H1 (cell line): ENCODE measurements around the gene CRB2. TPM values are rescaled to one million over a fixed set of nuclear protein-coding genes. Genes with fewer than 3 reads are reported as not detected.

Experiments
- CTCF ChIA-PET: fragments of 300-600 bp; sonication (Branson Sonifier 250); formaldehyde crosslinking; loops from one replicate; lab custom pipeline; 2021; ENCODE audit not compliant: partially characterized antibody; lab: Charles Lee
- POLR2A ChIA-PET: fragments of 300-600 bp; sonication (Branson Sonifier 250); formaldehyde crosslinking; loops from one replicate; lab custom pipeline; 2021; ENCODE audit warnings: inconsistent platforms; ENCODE audit not compliant: partially characterized antibody; lab: Charles Lee
- DNase-seq, 2 experiments: peaks; one replicate each; pipeline versions ENCODE4 v3.0.0 to v3.0.0-alpha.2; 2010 to 2022; ENCODE audit warnings: low spot score in 2 of 2, low read depth in 1 of 2, mixed read lengths in 1 of 2
- FAIRE-seq: peaks from 2 replicates; lab custom pipeline; 2011; peaks lifted over from hg19 to GRCh38; lab: Jason Lieb, UNC
- H2AFZ ChIP-seq: 2 replicates; pipeline ENCODE4 v1.8.1; 2012; ENCODE audit warnings: low read length, inconsistent platforms
- H2AK5ac ChIP-seq: 2 replicates; pipeline ENCODE4 v1.6.1; 2013; ENCODE audit warnings: low read depth, low read length
- H2BK120ac ChIP-seq: replicated peaks from 2 replicates; pipeline ENCODE3; 2013; ENCODE audit warnings: low read depth, low read length, inconsistent platforms
- H2BK12ac ChIP-seq: 2 replicates; pipeline ENCODE4 v1.6.1; 2013; ENCODE audit warnings: low read depth, low read length
- H2BK15ac ChIP-seq: 2 replicates; pipeline ENCODE4 v1.6.1; 2013; ENCODE audit warnings: low read length
- H2BK20ac ChIP-seq: 2 replicates; pipeline ENCODE4 v1.6.1; 2013; ENCODE audit warnings: low read length
- H2BK5ac ChIP-seq: 2 replicates; pipeline ENCODE4 v1.6.1; 2013; ENCODE audit warnings: low read depth, low read length
- H3K14ac ChIP-seq: 2 replicates; pipeline ENCODE4 v1.6.1; 2013; ENCODE audit warnings: inconsistent platforms; ENCODE audit not compliant: insufficient read length
- H3K18ac ChIP-seq: 2 replicates; pipeline ENCODE4 v1.6.1; 2013; ENCODE audit warnings: low read length; ENCODE audit errors: extremely low read depth
- H3K23ac ChIP-seq: 2 replicates; pipeline ENCODE4 v1.6.1; 2013; ENCODE audit warnings: inconsistent platforms; ENCODE audit not compliant: insufficient read length
- H3K23me2 ChIP-seq: 2 replicates; pipeline ENCODE4 v1.6.1; 2013; ENCODE audit warnings: low read depth, low read length
- H3K27ac ChIP-seq: 2 replicates; pipeline ENCODE4 v1.6.1; 2011; ENCODE audit warnings: low read depth, low read length, inconsistent platforms
- H3K27me3 ChIP-seq, 4 experiments: replicated peaks in 1 of 4; 1 replicate in 1 of 4; 2 replicates in 3 of 4; pipeline versions ENCODE4 v1.6.1 to v1.8.1; 2011 to 2013; ENCODE audit warnings: low read length in 3 of 4, mild to moderate bottlenecking in 3 of 4, inconsistent platforms in 2 of 4, mixed read lengths in 2 of 4, moderate library complexity in 1 of 4; ENCODE audit not compliant: control insufficient read depth in 3 of 4, insufficient read depth in 3 of 4; ENCODE audit errors: extremely low read depth in 1 of 4
- H3K36me3 ChIP-seq, 4 experiments: 2 replicates each; pipeline versions ENCODE4 v1.6.1 to v1.8.1; 2011 to 2013; ENCODE audit warnings: mild to moderate bottlenecking in 4 of 4, low read length in 3 of 4, moderate library complexity in 2 of 4, control low read depth in 1 of 4, inconsistent platforms in 1 of 4; ENCODE audit not compliant: insufficient read depth in 4 of 4, control insufficient read depth in 2 of 4
- H3K4ac ChIP-seq: replicated peaks from 2 replicates; pipeline ENCODE3; 2013; ENCODE audit warnings: low read length, low read depth, mixed read lengths, inconsistent platforms; ENCODE audit not compliant: insufficient read length
- H3K4me1 ChIP-seq, 4 experiments: replicated peaks in 1 of 4; 1 replicate in 1 of 4; 2 replicates in 3 of 4; pipeline versions ENCODE4 v1.6.1 to v1.8.1; 2011 to 2013; ENCODE audit warnings: low read length in 3 of 4, inconsistent platforms in 2 of 4, mixed read lengths in 1 of 4; ENCODE audit not compliant: insufficient read depth in 4 of 4, control insufficient read depth in 3 of 4
- H3K4me2 ChIP-seq, 2 experiments: 2 replicates each; pipeline versions ENCODE4 v1.6.1 to v1.8.1; 2011 to 2013; ENCODE audit warnings: low read depth in 2 of 2, low read length in 2 of 2, control low read depth in 1 of 2, inconsistent platforms in 1 of 2, mild to moderate bottlenecking in 1 of 2; ENCODE audit not compliant: insufficient read depth in 1 of 2
- H3K4me3 ChIP-seq, 4 experiments: fragments of 200-600, 300-600 bp in 1 of 4; sonication (generic), shearing (Covaris generic), sonication (Bioruptor Twin) in 1 of 4; 2 replicates each; pipeline versions ENCODE4 v1.5.1 to v1.8.1; 2011 to 2016; ENCODE audit warnings: low read length in 4 of 4, low read depth in 3 of 4, control low read depth in 2 of 4, inconsistent platforms in 2 of 4, mild to moderate bottlenecking in 2 of 4, mixed read lengths in 1 of 4, moderate library complexity in 1 of 4; ENCODE audit not compliant: insufficient read depth in 2 of 4; ENCODE audit errors: extremely low read depth in 1 of 4
- H3K56ac ChIP-seq: replicated peaks from 2 replicates; pipeline ENCODE3; 2013; ENCODE audit warnings: low read depth, mild to moderate bottlenecking, mixed read lengths, low read length, inconsistent platforms; ENCODE audit not compliant: insufficient read length
- H3K79me1 ChIP-seq: 2 replicates; pipeline ENCODE4 v1.6.1; 2013; ENCODE audit warnings: low read depth, low read length, control low read depth
- H3K79me2 ChIP-seq, 2 experiments: 2 replicates each; pipeline versions ENCODE4 v1.6.1 to v1.8.1; 2012 to 2013; ENCODE audit warnings: low read length in 2 of 2, mild to moderate bottlenecking in 2 of 2, inconsistent platforms in 1 of 2; ENCODE audit not compliant: insufficient read depth in 2 of 2, control insufficient read depth in 1 of 2
- H3K9ac ChIP-seq, 4 experiments: replicated peaks in 1 of 4; 1 replicate in 1 of 4; 2 replicates in 3 of 4; pipeline versions ENCODE4 v1.6.1 to v1.8.1; 2011 to 2013; ENCODE audit warnings: low read depth in 3 of 4, low read length in 3 of 4, control low read depth in 2 of 4, mild to moderate bottlenecking in 2 of 4, moderate library complexity in 2 of 4, inconsistent platforms in 1 of 4; ENCODE audit errors: extremely low read depth in 1 of 4
- H3K9me3 ChIP-seq, 2 experiments: 2 replicates each; pipeline versions ENCODE4 v1.6.1 to v1.8.1; 2012 to 2013; ENCODE audit warnings: mild to moderate bottlenecking in 2 of 2, moderate library complexity in 2 of 2, control low read depth in 1 of 2, inconsistent platforms in 1 of 2, low read depth in 1 of 2, low read length in 1 of 2, mixed read lengths in 1 of 2; ENCODE audit not compliant: insufficient read depth in 2 of 2
- H4K20me1 ChIP-seq, 2 experiments: replicated peaks in 1 of 2; 2 replicates each; pipeline versions ENCODE3 to v1.8.1; 2011 to 2013; ENCODE audit warnings: inconsistent platforms in 2 of 2, low read length in 2 of 2, mild to moderate bottlenecking in 1 of 2; ENCODE audit not compliant: insufficient read depth in 2 of 2, control insufficient read depth in 1 of 2
- H4K5ac ChIP-seq: 2 replicates; pipeline ENCODE4 v1.6.1; 2013; ENCODE audit warnings: low read length, low read depth, mixed read lengths, inconsistent platforms; ENCODE audit not compliant: insufficient read length
- H4K8ac ChIP-seq: 2 replicates; pipeline ENCODE4 v1.8.0; 2013; ENCODE audit warnings: mild to moderate bottlenecking, moderate library complexity, low read length, inconsistent platforms; ENCODE audit not compliant: insufficient read depth; ENCODE audit errors: extremely low read depth
- H4K91ac ChIP-seq: replicated peaks from 2 replicates; pipeline ENCODE3; 2013; ENCODE audit warnings: low read length, mixed read lengths, inconsistent platforms; ENCODE audit not compliant: insufficient read length
- CBX8 ChIP-seq: fragments of 300-800, 300-1000 bp; sonication (generic); IDR thresholded peaks from 2 replicates; pipeline ENCODE4 v1.7.1; 2016; ENCODE audit warnings: low read depth, low read length, borderline replicate concordance
- CHD1 ChIP-seq: IDR thresholded peaks from 2 replicates; pipeline ENCODE4 v1.6.1; 2012; ENCODE audit warnings: low read depth, low read length, improper control_type of control experiment
- EGR1 ChIP-seq: IDR thresholded peaks from 2 replicates; pipeline ENCODE4 v1.6.1; 2011; ENCODE audit warnings: low read depth, low read length, borderline replicate concordance
- POU5F1 ChIP-seq: IDR thresholded peaks from 2 replicates; pipeline ENCODE4 v1.6.1; 2011; ENCODE audit warnings: low read depth, mild to moderate bottlenecking, low read length, moderate library complexity
- TAF7 ChIP-seq: optimal IDR thresholded peaks from 2 replicates; pipeline ENCODE3; 2011; ENCODE audit warnings: low read depth, mild to moderate bottlenecking, inconsistent platforms, low read length, moderate library complexity, borderline replicate concordance
- WGBS, 2 experiments: shearing (Covaris generic) in 1 of 2; methylation state at CpG; one replicate each; pipeline versions ENCODE4 v1.1.6 to v1.1.7; 2013 to 2015; ENCODE audit warnings: low lambda C conversion rate in 2 of 2, mixed read lengths in 2 of 2, inconsistent platforms in 1 of 2, low coverage in 1 of 2, missing lambda C conversion rate in 1 of 2; ENCODE audit not compliant: insufficient replicate concordance in 2 of 2, insufficient coverage in 1 of 2, insufficient read length in 1 of 2; ENCODE audit errors: extremely low coverage in 1 of 2, missing lambda C conversion rate in 1 of 2; 5-methylcytosine and 5-hydroxymethylcytosine counted together
- polyA plus RNA-seq, 7 experiments: library from polyadenylated mRNA; depleted of rRNA in 3 of 7; stranded (reverse) in 5 of 7; unstranded in 2 of 7; fragments of >200 nt in 5 of 7; fragments of 200-250 nt in 2 of 7; gene quantifications; 1 replicate in 5 of 7; 2 replicates in 1 of 7; 4 replicates in 1 of 7; pipeline versions ENCODE4 v1.2.1 to v1.2.3, GENCODE V29; 2011 to 2013; ENCODE audit warnings: missing spikeins in 2 of 7, mixed read lengths in 2 of 7
- total RNA-seq: library from RNA; stranded (reverse); fragmentation: NEBNext Ultra II Directional; extraction: Animal tissue kit (Norgen Biotek cat#: 25700); gene quantifications from 2 replicates; pipeline ENCODE4 v1.2.1, GENCODE V29; 2021

CRB2 gene
- total and polyA plus RNA-seq, 2 of the 8 experiments (the other 6 are each of a cell fraction or from before 2014, with no cell fraction given), result 4.0 to 8.4 TPM

DNA sequence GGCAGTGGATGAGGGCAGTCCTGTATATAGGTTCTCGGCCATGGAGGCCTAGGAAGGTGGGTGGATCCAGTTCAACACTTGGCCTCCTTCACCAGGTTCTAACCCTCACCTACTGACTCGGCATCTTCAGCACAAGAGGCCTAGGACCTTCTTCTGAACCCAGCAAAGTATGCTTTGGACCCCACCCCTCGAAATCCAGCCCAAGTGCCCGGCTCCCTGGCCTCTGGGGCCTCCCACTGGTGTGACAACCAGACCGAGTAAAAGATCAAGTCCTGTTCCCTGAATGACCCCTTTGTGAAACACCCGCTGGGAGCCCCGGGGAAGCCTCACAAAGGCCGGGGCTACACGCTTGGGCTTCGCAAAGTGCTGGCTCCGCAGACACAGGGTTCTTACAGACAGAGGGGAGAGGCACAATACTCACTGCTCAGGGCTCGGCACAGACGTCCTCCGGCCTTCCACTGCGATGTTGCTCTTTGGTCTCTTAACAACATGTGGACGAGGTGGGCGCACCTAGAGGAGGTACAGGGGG, 47.0 kb downstream of the CRB2 start:
- no peak overlapping the region for H3K14ac ChIP-seq
- H2BK120ac ChIP-seq, result no peak overlapping the region
- TF ChIP-seq POU5F1 (no peak), TAF7 (no peak), CHD1 (no peak), CBX8 (no peak), EGR1 (no peak)
- H3K4me3 ChIP-seq, result no peak overlapping the region
- no peak overlapping the region for H2AK5ac ChIP-seq
- no peak overlapping the region for H3K27ac ChIP-seq
- H3K4ac ChIP-seq, result no peak overlapping the region
- peaks cover 0 to 14% (median 9%) of the 10 kb centered on the region in 4 experiments; a peak in 6 of 7 replicates for H3K4me1 ChIP-seq
- H4K91ac ChIP-seq, result peak overlapping the region; percentile 18
- no peak overlapping the region for H3K18ac ChIP-seq
- H3K36me3 ChIP-seq, result no peaks in the 10 kb centered on the region; a peak in 1 of 8 replicates
- CTCF ChIA-PET, result interaction anchor here (0.5 to 3.2 kb wide), 21 partner anchors 8 to 917 kb away, joined by 3 to 13 read pairs (median 4); no protein-coding TSS in a partner anchor
- no peak overlapping the region for H2BK12ac ChIP-seq
- H2BK15ac ChIP-seq, result no peak overlapping the region
- H3K9ac ChIP-seq, result no peak overlapping the region
- H2BK5ac ChIP-seq, result no peak overlapping the region
- H3K56ac ChIP-seq, result no peak overlapping the region
- H4K5ac ChIP-seq, result no peak overlapping the region
- POLR2A ChIA-PET, result interaction anchor here (0.6 to 0.7 kb wide), 2 partner anchors 42 to 405 kb away, joined by 3 read pairs; no protein-coding TSS in a partner anchor
- FAIRE-seq, result no peak
- H3K27me3 ChIP-seq, result no peaks in the 10 kb centered on the region
- H3K23ac ChIP-seq, result no peak overlapping the region
- H4K20me1 ChIP-seq, result no peaks in the 10 kb centered on the region
- no peak overlapping the region for H2BK20ac ChIP-seq
- no peak for DNase-seq
- H3K4me2 ChIP-seq, result no peak overlapping the region
- 75% methylated on average over 17 of the region's 17 CpGs; no CpG with 5 or more reads in 1 of the 2 experiments for WGBS, 2 experiments
- H2AFZ ChIP-seq, result no peak overlapping the region
- peak overlapping the region; percentile 11; the same call in 1 of the 2 replicates for H4K8ac ChIP-seq
- no peaks in the 10 kb centered on the region for H3K79me2 ChIP-seq
- no peaks in the 10 kb centered on the region for H3K79me1 ChIP-seq
- H3K23me2 ChIP-seq, result no peaks in the 10 kb centered on the region
- no peaks in the 10 kb centered on the region for H3K9me3 ChIP-seq
